ENCODE data around the gene SCAP.
"Not testable (repeated sequence)": the region's sequence is repeated elsewhere in the genome, so short reads cannot be mapped to it uniquely, and the experiment has no call there.

Gene SCAP

DNA sequence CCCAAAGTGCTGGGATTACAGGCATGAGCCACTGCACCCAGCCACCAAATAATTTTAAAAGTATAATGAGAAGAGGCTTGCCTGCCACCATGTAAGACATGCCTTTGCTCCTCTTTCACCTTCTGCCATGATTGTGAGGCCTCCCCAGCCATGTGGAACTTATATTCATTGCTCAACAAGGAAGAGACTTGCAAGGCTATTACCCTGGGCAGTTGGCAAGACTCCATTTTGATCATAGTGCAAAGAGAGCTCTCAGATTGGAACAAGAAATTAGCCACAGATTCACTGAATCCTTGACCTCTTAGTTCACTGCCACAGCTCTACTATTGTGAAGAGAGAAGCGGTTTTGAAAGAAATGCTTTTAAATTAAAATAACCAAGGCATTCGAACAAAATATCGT, 6.1 kb downstream of the SCAP start:
- Histone ChIP-seq H3K4me3 (ENCODE audit: insufficient read depth, low read length, poor library complexity, severe bottlenecking) (no peak overlapping the region), H3F3A (ENCODE audit: insufficient read depth) (no peaks in the 10 kb centered on the region; the same call in 1 of the 2 replicates), H3K9me3 (ENCODE audit: insufficient read depth, low read length) (no peaks in the 10 kb centered on the region), H3K4me2 (ENCODE audit: low read depth, low read length, poor library complexity, severe bottlenecking) (no peak overlapping the region), H2AFZ (ENCODE audit: low read depth, low read length, severe bottlenecking) (no peak overlapping the region), H3K36me3 (ENCODE audit: low read length) (no peaks in the 10 kb centered on the region), H3K79me2 (ENCODE audit: insufficient read depth, low read length) (peaks cover 91% of the 10 kb centered on the region), H3K9ac (ENCODE audit: low read length) (no peak overlapping the region), H3K27me3 (ENCODE audit: low read length) (no peaks in the 10 kb centered on the region), H3K9me2 (replicated peaks; ENCODE audit: insufficient read depth, low read length) (no peaks in the 10 kb centered on the region), H4K20me1 (ENCODE audit: low read depth, low read length) (peaks cover 8% of the 10 kb centered on the region), H3K27ac (ENCODE audit: low read depth, low read length) (no peak overlapping the region)
- TF ChIP-seq, protein P1, sequence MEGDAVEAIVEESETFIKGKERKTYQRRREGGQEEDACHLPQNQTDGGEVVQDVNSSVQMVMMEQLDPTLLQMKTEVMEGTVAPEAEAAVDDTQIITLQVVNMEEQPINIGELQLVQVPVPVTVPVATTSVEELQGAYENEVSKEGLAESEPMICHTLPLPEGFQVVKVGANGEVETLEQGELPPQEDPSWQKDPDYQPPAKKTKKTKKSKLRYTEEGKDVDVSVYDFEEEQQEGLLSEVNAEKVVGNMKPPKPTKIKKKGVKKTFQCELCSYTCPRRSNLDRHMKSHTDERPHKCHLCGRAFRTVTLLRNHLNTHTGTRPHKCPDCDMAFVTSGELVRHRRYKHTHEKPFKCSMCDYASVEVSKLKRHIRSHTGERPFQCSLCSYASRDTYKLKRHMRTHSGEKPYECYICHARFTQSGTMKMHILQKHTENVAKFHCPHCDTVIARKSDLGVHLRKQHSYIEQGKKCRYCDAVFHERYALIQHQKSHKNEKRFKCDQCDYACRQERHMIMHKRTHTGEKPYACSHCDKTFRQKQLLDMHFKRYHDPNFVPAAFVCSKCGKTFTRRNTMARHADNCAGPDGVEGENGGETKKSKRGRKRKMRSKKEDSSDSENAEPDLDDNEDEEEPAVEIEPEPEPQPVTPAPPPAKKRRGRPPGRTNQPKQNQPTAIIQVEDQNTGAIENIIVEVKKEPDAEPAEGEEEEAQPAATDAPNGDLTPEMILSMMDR (IDR thresholded peaks at IDR 0.05; ENCODE audit: insufficient read depth, low read length, poor library complexity, severe bottlenecking): no peak
- no peak for TF ChIP-seq EZH2phosphoT487 (conservative IDR thresholded peaks at IDR 0.05; ENCODE audit: low read length)

DNA sequence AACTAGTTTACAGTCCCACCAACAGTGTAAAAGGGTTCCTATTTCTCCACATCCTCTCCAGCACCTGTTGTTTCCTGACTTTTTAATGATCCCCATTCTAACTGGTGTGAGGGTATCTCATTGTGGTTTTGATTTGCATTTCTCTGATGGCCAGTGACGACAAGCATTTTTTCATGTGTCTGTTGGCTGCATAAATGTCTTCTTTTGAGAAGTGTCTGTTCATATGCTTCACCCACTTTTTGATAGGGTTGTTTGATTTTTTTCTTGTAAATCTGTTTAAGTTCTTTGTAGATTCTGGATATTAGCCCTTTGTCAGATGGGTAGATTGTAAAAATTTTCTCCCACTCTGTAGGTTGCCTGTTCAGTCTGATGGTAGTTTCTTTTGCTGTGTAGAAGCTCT, 7.4 kb downstream of the SCAP start:
- not testable (repeated sequence) for H3K9me3 ChIP-seq (ENCODE audit: insufficient read depth, low read length)

DNA sequence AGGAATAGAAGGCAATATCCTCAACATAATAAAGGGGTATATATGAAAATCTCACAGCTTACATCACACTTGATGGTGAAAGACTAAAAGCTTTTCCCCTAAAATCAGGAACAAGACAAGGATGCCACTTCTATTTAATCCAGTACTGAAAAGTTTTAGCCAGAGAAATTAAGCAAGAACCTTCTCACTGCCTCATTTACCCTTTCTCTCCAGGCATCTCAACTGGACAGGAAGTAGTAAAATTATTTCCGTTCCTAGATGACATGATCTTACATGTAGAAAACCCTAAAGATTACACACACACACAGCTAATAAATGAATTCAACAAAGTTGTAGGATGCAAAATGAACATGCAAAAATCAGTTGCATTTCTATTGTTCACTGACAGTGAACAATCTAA, 11.2 kb downstream of the SCAP start:
- no peak overlapping the region for H2AFZ ChIP-seq (ENCODE audit: low read depth, low read length, severe bottlenecking)
- H3K27me3 ChIP-seq (ENCODE audit: low read length): no peaks in the 10 kb centered on the region
- H3K36me3 ChIP-seq (ENCODE audit: low read length): no peaks in the 10 kb centered on the region
- no peak overlapping the region for H3K9ac ChIP-seq (ENCODE audit: low read length)
- no peaks in the 10 kb centered on the region; the same call in 1 of the 2 replicates for H3F3A ChIP-seq (ENCODE audit: insufficient read depth)
- TF ChIP-seq EZH2phosphoT487 (conservative IDR thresholded peaks at IDR 0.05; ENCODE audit: low read length): no peak
- TF ChIP-seq, protein P1 (IDR thresholded peaks at IDR 0.05; ENCODE audit: insufficient read depth, low read length, poor library complexity, severe bottlenecking): no peak
- H3K4me3 ChIP-seq (ENCODE audit: insufficient read depth, low read length, poor library complexity, severe bottlenecking): no peak overlapping the region
- H3K4me2 ChIP-seq (ENCODE audit: low read depth, low read length, poor library complexity, severe bottlenecking): no peak overlapping the region
- no peaks in the 10 kb centered on the region for H3K9me3 ChIP-seq (ENCODE audit: insufficient read depth, low read length)
- no peak overlapping the region for H3K27ac ChIP-seq (ENCODE audit: low read depth, low read length)
- no peaks in the 10 kb centered on the region for H3K9me2 ChIP-seq (replicated peaks; ENCODE audit: insufficient read depth, low read length)
- H3K79me2 ChIP-seq (ENCODE audit: insufficient read depth, low read length): peaks cover 88% of the 10 kb centered on the region
- H4K20me1 ChIP-seq (ENCODE audit: low read depth, low read length): peaks cover 8% of the 10 kb centered on the region

More for the DNA sequence above, 7.4 kb downstream of the SCAP start:
- H3K9me2 ChIP-seq (replicated peaks; ENCODE audit: insufficient read depth, low read length); H3K27ac ChIP-seq (ENCODE audit: low read depth, low read length); H3K36me3 ChIP-seq (ENCODE audit: low read length); H4K20me1 ChIP-seq (ENCODE audit: low read depth, low read length); H3K9ac ChIP-seq (ENCODE audit: low read length); H3F3A ChIP-seq (ENCODE audit: insufficient read depth); H3K4me3 ChIP-seq (ENCODE audit: insufficient read depth, low read length, poor library complexity, severe bottlenecking); H3K27me3 ChIP-seq (ENCODE audit: low read length); H2AFZ ChIP-seq (ENCODE audit: low read depth, low read length, severe bottlenecking); H3K4me2 ChIP-seq (ENCODE audit: low read depth, low read length, poor library complexity, severe bottlenecking): not testable (repeated sequence)
- H3K79me2 ChIP-seq (ENCODE audit: insufficient read depth, low read length): peaks cover 90% of the 10 kb centered on the region

DNA sequence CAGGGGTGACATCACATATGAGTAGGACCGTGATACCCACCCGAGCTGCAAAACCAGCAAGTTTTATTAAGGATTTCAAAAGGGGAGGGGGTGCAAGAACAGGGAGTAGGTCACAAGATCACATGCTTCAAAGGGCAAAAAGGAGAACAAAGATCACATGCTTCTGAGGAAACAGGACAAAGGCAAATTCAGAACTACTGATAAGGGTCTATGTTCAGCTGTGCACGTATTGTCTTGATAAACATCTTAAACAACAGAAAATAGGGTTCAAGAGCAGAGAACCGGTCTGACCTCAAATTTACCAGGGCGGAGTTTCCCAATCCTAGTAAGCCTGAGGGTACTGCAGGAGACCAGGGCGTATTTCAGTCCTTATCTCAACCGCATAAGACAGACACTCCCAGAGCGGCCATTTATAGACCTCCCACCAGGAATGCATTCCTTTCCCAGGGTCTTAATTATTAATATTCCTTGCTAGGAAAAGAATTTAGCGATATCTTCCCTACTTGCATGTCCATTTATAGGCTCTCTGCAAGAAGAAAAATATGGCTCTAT, 16.1 kb downstream of the SCAP start:
- H3K9me2 ChIP-seq (replicated peaks; ENCODE audit: insufficient read depth, low read length); H3K9ac ChIP-seq (ENCODE audit: low read length); H3F3A ChIP-seq (ENCODE audit: insufficient read depth); H3K27ac ChIP-seq (ENCODE audit: low read depth, low read length); H3K36me3 ChIP-seq (ENCODE audit: low read length); H3K4me3 ChIP-seq (ENCODE audit: insufficient read depth, low read length, poor library complexity, severe bottlenecking); H4K20me1 ChIP-seq (ENCODE audit: low read depth, low read length); H2AFZ ChIP-seq (ENCODE audit: low read depth, low read length, severe bottlenecking); H3K9me3 ChIP-seq (ENCODE audit: insufficient read depth, low read length); H3K4me2 ChIP-seq (ENCODE audit: low read depth, low read length, poor library complexity, severe bottlenecking); H3K27me3 ChIP-seq (ENCODE audit: low read length): not testable (repeated sequence)
- H3K79me2 ChIP-seq (ENCODE audit: insufficient read depth, low read length): peaks cover 90% of the 10 kb centered on the region
